K562 (cell line): ENCODE results near the gene C3AR1.

Experiments
- BRCA1 ChIP-seq, 2 experiments: fragments of 450-650 bp in 1 of 2; sonication (generic) in 1 of 2; formaldehyde crosslinking in 1 of 2; IDR thresholded peaks; 2 replicates each; pipeline versions ENCODE4 v1.5.0 to v1.6.1; 2017 to 2020; ENCODE audit warnings: mild to moderate bottlenecking in 1 of 2, missing genetic modification reagents in 1 of 2
- CHD7 ChIP-seq: fragments of 200-600 bp; sonication (generic); IDR thresholded peaks from one replicate; pipeline ENCODE4 v1.6.1; 2012; ENCODE audit warnings: mild to moderate bottlenecking, low read depth, low read length, inconsistent platforms

- TF ChIP-seq BRCA1 (IDR thresholded peaks at IDR 0.05) (no peak), BRCA1 (CRISPR knock-in tag; IDR thresholded peaks at IDR 0.05) (no peak), CHD7 (no peak)
Observed at GRCh38 chr12:8078398-8078797, 12.2 kb upstream of the C3AR1 start.
